Measurements from ENCODE around the gene TAF4. TPM values are rescaled to one million over a fixed set of nuclear protein-coding genes. Genes with fewer than 3 reads are reported as not detected.

Gene TAF4
- total RNA-seq, 4 donors from 2014 or later = 8.0 to 24.9 (median 13.9) TPM

DNA sequence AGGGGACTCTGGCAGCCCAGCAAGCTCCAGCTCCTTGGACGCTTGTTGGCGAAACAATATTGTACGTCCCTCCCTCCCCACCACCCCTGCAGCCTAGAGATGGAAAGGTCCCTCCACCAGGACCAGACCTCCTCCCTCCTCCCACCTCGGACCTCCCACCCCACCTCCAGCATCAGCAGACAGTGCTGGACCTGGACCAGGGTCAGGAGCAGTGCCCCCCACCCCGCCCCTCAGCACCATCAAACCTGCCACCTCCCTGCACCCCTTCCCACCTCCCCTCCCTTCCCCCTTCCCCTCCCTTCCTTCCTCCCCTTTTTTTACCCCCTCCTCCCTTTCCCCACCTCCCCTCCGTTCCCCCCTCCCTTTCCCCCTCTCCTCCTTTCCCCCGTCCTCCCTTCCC lies 98.4 kb downstream of the TAF4 start:
- DNase-seq (no peak), ATAC-seq (no peak)
- peaks cover 0 to under 1% of the 10 kb centered on the region in 2 donors for H3K36me3 ChIP-seq
- TF ChIP-seq, protein P1, sequence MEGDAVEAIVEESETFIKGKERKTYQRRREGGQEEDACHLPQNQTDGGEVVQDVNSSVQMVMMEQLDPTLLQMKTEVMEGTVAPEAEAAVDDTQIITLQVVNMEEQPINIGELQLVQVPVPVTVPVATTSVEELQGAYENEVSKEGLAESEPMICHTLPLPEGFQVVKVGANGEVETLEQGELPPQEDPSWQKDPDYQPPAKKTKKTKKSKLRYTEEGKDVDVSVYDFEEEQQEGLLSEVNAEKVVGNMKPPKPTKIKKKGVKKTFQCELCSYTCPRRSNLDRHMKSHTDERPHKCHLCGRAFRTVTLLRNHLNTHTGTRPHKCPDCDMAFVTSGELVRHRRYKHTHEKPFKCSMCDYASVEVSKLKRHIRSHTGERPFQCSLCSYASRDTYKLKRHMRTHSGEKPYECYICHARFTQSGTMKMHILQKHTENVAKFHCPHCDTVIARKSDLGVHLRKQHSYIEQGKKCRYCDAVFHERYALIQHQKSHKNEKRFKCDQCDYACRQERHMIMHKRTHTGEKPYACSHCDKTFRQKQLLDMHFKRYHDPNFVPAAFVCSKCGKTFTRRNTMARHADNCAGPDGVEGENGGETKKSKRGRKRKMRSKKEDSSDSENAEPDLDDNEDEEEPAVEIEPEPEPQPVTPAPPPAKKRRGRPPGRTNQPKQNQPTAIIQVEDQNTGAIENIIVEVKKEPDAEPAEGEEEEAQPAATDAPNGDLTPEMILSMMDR (IDR thresholded peaks at IDR 0.05 in 4 of 5, conservative IDR thresholded peaks at IDR 0.05 in 1 of 5) = no peak
- TF ChIP-seq POLR2A (IDR thresholded peaks at IDR 0.05) = no peak
- H3K4me1 ChIP-seq = no peaks in the 10 kb centered on the region
- H3K4me3 ChIP-seq = no peak overlapping the region
- intact Hi-C loops (cut with DNase I; ENCODE audit: low total_unique reads) = no loop called here
- no peaks in the 10 kb centered on the region for H3K9me3 ChIP-seq
- H3K27me3 ChIP-seq = peaks cover 10 to 19% (median 15%) of the 10 kb centered on the region in 3 donors
- in situ Hi-C loops (cut with MboI; ENCODE audit: low sequenced_read_pairs in 4 of 4) = no loop called here
- H3K27ac ChIP-seq = no peak overlapping the region

DNA sequence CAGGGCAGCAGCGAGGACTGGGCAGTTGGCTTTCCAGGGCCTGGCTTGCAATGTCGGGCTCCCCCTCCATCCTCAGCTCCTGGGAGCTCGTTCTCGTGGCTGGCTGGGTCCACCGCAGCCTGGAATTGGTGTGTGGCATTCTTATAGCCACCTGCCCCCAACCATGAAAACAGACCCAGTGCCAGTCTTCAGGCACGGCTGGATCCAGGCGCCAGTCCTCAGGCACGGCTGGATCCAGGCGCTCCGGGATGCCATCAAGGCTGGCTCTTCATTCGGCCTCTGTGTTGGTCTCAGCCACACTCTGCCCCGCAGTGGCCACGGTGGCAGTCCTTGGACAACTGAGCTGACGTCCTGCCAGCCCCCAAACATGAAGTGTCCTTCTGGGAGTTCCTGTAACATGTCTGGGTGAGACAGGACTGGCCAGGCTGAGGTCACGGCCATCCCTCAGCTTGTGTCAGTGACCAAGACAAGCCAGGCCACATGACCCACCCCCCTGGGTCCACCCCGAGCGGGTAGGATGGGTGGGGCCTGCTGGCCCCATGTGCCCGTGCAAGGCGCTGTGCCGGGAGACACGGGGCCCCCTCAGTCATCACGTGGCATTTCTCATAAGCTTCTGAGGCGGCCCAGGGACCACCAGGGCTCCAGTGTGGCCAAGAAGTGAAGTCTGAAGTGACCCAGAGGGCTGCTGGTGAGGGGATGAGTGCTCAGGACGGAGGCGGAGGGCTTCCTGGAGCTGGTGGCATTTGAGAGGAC lies 99.0 kb downstream of the TAF4 start:
- no peak for DNase-seq
- Histone ChIP-seq H3K27ac (no peak overlapping the region), H3K4me3 (no peak overlapping the region), H3K9me3 (no peaks in the 10 kb centered on the region), H3K27me3 (peaks cover 10 to 19% (median 15%) of the 10 kb centered on the region in 3 donors), H3K4me1 (no peaks in the 10 kb centered on the region), H3K36me3 (no peaks in the 10 kb centered on the region)
- ATAC-seq = no peak
- no peak for TF ChIP-seq POLR2A (IDR thresholded peaks at IDR 0.05)
- TF ChIP-seq, protein P1 (IDR thresholded peaks at IDR 0.05 in 4 of 5, conservative IDR thresholded peaks at IDR 0.05 in 1 of 5) = no peak
- intact Hi-C loops (cut with DNase I; ENCODE audit: low total_unique reads) = no loop called here
- in situ Hi-C loops (cut with MboI; ENCODE audit: low sequenced_read_pairs in 4 of 4) = no loop called here

DNA sequence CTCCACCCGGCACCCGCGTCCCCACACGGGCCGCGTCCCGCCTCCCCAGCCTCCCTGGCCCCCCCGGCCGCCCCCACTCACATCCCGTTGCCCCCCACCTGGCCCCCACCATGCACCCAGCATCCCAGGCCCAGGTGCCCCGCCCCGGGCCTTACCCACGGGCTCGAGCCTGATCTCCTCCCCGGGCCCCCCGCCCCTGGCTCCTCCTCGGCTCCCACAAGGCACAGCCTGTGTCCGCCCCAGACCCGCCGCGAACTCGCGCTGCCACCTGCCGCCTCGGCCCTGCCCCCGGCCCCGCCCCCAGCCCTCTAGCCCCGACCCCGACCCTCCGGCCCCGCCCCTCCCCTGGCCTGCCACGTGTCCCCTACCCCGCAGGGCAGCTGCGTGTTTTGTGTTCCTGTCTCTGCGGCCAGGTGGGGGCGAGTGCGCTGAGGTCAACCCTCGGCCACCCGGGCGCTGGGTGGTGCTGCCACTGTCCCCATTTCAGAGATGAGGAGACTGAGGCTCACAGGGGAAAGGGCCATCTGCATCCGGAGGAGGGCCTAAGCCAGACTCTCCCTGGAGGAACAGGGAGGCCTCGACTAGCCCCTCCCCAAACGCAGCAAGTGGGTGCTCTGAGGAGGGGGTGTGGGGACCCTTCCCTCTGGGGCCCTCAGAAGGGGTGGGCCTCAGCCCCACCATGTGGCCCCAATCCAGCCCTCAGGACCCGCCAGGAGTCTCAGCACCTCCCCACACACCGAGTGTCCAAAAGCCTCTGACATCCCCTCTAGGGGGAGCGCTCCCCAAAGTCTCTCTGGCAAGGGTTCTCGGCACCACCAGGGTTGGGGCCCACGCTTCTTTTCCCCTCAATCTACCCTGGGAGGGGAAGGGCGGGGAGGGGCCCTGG lies 99.8 kb downstream of the TAF4 start:
- no peak for TF ChIP-seq POLR2A (IDR thresholded peaks at IDR 0.05)
- TF ChIP-seq, protein P1 (IDR thresholded peaks at IDR 0.05 in 4 of 5, conservative IDR thresholded peaks at IDR 0.05 in 1 of 5) = no peak
- DNase-seq (no peak), ATAC-seq (no peak)
- Histone ChIP-seq H3K4me3 (no peak overlapping the region), H3K27me3 (peaks cover 10 to 19% (median 15%) of the 10 kb centered on the region in 3 donors), H3K4me1 (no peaks in the 10 kb centered on the region), H3K9me3 (no peaks in the 10 kb centered on the region), H3K36me3 (no peaks in the 10 kb centered on the region), H3K27ac (no peak overlapping the region)
- in situ Hi-C loops (cut with MboI; ENCODE audit: low sequenced_read_pairs in 4 of 4) = no loop called here
- intact Hi-C loops (cut with DNase I; ENCODE audit: low total_unique reads) = no loop called here

DNA sequence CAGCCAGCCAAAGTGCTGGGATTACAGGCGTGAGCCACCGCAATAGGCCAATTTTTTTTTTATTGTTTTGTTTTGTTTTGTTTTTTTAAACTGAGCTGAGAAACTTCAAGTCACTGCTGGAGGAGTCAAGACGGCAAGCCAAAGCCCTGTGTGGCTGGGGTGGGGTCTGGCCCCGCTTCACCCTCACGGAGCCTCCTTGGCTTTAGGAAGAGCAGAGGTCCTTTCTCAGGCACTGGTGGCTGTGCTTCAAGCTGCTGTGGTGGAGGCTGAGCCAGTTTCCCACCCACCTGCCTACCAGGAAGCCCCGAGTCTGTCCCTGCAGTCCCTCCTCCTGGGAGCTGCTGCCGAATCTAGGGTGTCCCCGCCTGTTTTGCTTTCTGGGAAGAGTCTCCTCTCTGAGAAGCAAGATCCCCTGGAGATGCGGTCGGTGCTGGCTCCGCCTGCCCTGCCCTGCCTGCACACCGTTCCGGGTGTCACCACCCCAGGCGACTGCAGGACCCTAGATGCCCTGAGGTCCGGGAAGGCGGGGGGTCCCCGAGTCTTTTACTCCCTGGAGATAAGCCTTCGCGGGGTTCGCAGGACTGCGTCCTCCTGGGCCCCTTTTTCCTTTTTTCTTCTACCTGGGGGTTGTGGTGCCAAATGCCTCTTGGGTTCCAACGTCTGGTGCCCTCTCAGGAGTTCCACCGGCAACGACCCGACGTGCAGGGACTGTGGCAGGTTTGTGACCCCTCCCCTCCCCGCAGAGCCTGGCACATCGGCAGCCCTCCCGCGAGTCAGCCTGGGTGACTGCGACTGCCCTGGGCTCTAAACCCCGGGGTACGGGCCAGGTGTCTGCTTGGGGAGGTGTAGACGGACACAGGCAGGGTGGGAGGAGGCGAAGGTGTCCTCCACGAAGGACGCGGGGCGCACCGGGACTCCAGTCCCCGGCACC lies 100.7 kb downstream of the TAF4 start:
- in situ Hi-C loops (cut with MboI; ENCODE audit: low sequenced_read_pairs in 4 of 4) = no loop called here
- no peak for ATAC-seq
- H3K4me3 ChIP-seq = no peak overlapping the region

More for the DNA sequence above, 100.7 kb downstream of the TAF4 start:
- TF ChIP-seq, protein P1 (IDR thresholded peaks at IDR 0.05 in 4 of 5, conservative IDR thresholded peaks at IDR 0.05 in 1 of 5) = no peak
- TF ChIP-seq POLR2A (IDR thresholded peaks at IDR 0.05) = no peak
- DNase-seq = no peak
- intact Hi-C loops (cut with DNase I; ENCODE audit: low total_unique reads) = no loop called here
- H3K36me3 ChIP-seq = no peaks in the 10 kb centered on the region
- H3K9me3 ChIP-seq = no peaks in the 10 kb centered on the region
- H3K4me1 ChIP-seq = no peaks in the 10 kb centered on the region
- peaks cover 10 to 19% (median 15%) of the 10 kb centered on the region in 3 donors for H3K27me3 ChIP-seq
- H3K27ac ChIP-seq = no peak overlapping the region

Data from gastrocnemius medialis (tissue), 4 donors.